T-helper 1 cell treated with Interleukin-12 subunit alpha and Interleukin-12 subunit beta and Interleukin-4 antibody, amounts not matched to agents 30 μg/mL and 1 μg/mL, for 36 hours (primary cell): Measurements from ENCODE around the gene HS6ST2.
A peak's percentile ranks its signal among the peaks of the same experiment; 100 is the strongest.
"Not testable (repeated sequence)": the region's sequence is repeated elsewhere in the genome, so short reads cannot be mapped to it uniquely, and the experiment has no call there.

Experiments used
- H3K27ac Mint-ChIP-seq: one replicate; pipeline ENCODE4 v1.8.0; 2021; ENCODE audit warnings: mild to moderate bottlenecking, mixed read lengths
- H3K27me3 Mint-ChIP-seq: one replicate; pipeline ENCODE4 v1.8.0; 2021; ENCODE audit warnings: low read depth, mixed read lengths
- H3K36me3 Mint-ChIP-seq: one replicate; pipeline ENCODE4 v1.8.0; 2021; ENCODE audit warnings: low read depth, mixed read lengths
- H3K4me1 Mint-ChIP-seq: one replicate; pipeline ENCODE4 v1.8.0; 2021; ENCODE audit warnings: low read depth, mixed read lengths
- H3K4me3 Mint-ChIP-seq: one replicate; pipeline ENCODE4 v1.8.0; 2021; ENCODE audit warnings: mild to moderate bottlenecking, moderate library complexity, mixed read lengths
- H3K9me3 Mint-ChIP-seq: one replicate; pipeline ENCODE4 v1.8.0; 2021; ENCODE audit warnings: mixed read lengths

HS6ST2 gene

DNA sequence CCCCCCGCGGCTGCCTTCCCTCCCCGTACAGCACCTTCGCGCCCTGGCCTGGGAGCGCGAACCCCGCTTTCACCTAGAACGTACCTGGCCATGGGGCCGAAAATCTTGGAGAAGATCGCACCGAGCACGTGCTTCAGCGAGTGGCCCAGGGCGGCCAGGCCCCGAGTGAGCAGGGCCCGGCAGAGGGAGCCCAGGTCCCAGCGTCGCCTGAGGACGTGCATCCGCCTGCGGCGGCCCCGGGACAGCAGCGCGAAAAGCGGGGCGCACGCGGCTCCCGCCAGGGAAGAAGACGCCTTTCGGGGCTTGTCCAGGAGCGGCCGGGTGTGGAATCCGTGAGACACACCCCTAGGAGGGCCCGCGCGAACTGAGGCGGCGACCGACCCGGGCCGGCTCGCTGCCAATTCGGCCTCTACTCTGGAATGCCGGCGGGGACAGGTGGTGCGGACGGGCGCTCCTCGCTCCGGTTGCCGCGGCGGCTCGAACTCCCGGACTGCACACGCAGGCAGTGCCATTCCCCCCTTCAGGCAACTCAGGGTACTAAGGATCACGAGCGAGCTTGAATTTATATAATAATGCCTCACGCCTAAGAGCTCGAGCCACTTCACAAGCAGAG is at the start of gene HS6ST2:
TSS of gene HS6ST2 (minus strand) at position 539 of the 613 bp plus-strand sequence.
- H3K27me3 Mint-ChIP-seq, result peaks cover 44% of the 10 kb centered on the region
- H3K27ac Mint-ChIP-seq, result no peak within 1 kb of the TSS
- H3K36me3 Mint-ChIP-seq, result no peaks in the 10 kb centered on the region
- H3K4me1 Mint-ChIP-seq, result peaks cover 11% of the 10 kb centered on the region
- H3K9me3 Mint-ChIP-seq, result no peaks in the 10 kb centered on the region
- peak within 1 kb of the TSS; percentile 74 for H3K4me3 Mint-ChIP-seq

DNA sequence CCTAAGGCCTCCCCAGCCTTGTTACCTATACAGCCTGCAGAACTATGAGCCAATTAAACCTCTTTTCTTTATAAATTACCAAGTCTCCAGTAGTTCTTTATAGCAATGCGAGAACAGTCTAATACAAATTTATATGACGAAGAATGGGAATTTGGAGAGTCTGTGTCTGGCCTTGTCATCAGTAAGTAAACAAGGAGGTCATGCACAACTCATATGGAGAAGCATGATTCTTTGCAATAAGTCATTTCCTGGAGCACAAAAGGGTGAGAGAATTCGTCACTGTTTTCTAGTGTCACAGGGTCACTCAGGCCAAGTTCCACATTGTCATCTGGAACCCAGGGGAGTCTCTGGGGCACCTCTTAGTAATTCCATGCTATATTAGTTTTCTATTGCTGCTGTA is 49.0 kb upstream of the HS6ST2 start:
- Mint-ChIP-seq H3K9me3 (no peaks in the 10 kb centered on the region), H3K27ac (no peak overlapping the region), H3K27me3 (no peaks in the 10 kb centered on the region), H3K4me3 (no peak overlapping the region), H3K36me3 (no peaks in the 10 kb centered on the region), H3K4me1 (no peaks in the 10 kb centered on the region)

DNA sequence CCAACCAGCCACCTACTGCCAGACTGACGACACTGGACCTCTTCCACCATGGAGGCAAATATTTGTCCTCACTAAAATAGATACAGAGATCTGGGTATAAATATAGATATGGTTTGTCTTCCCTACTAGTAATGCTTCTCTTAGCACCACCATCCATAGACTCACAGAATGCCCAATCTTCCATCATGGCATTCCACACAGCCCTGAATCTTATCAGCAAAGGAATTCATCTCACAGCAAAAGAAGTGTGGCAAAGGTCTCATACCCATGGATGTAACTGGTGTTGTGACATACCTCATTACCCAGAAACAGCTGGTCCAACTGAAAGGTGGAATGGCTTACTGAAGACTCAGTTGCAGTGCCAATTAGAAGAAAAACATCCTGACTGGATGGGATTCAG is 47.2 kb upstream of the HS6ST2 start:
- no peak overlapping the region for H3K4me3 Mint-ChIP-seq
- H3K27ac Mint-ChIP-seq, result no peak overlapping the region
- H3K27me3 Mint-ChIP-seq, result no peaks in the 10 kb centered on the region
- no peaks in the 10 kb centered on the region for H3K9me3 Mint-ChIP-seq
- H3K4me1 Mint-ChIP-seq, result no peaks in the 10 kb centered on the region
- no peaks in the 10 kb centered on the region for H3K36me3 Mint-ChIP-seq

DNA sequence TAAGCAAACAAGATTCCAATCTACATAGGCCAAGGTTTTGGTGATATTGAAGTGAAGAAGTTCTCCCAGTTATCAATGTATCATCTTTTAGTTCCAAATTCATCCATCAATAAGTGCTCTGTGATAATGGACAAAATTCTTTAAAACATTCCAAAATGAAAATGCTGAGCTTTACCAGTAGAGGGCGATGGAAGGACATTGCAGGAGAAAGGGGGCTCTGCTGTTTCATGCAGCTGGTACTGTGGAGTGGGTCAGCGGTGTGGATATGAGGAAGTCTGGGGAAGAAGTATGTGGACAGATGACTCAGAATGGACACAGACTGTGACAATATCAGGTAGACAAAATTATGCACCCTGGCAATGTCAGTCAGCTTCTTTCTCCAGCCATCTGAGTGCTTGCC is 46.6 kb upstream of the HS6ST2 start:
- H3K9me3 Mint-ChIP-seq, result no peaks in the 10 kb centered on the region

DNA sequence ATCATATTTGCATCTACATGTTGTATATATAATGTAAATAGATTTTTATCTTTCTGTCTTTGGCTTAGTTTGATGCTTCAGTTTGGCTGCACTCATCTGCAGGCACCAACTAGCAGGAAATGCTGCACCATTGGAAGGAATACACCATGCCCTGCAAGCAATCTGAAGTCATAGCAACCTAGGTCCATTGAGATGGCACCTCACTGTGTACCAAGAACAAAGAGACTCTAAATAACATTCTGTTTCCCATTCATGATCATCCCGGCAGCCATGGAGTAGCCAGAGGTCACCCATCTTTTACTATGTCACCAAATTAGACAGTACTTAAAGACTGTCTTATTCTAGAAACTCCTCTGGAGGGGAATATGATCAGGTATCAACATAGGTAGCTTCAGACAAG is 40.8 kb upstream of the HS6ST2 start:
- no peaks in the 10 kb centered on the region for H3K9me3 Mint-ChIP-seq
- no peaks in the 10 kb centered on the region for H3K4me1 Mint-ChIP-seq
- no peak overlapping the region for H3K27ac Mint-ChIP-seq
- no peak overlapping the region for H3K4me3 Mint-ChIP-seq
- H3K27me3 Mint-ChIP-seq, result no peaks in the 10 kb centered on the region
- no peaks in the 10 kb centered on the region for H3K36me3 Mint-ChIP-seq

More for the DNA sequence above, 46.6 kb upstream of the HS6ST2 start:
- no peak overlapping the region for H3K4me3 Mint-ChIP-seq
- H3K27me3 Mint-ChIP-seq, result no peaks in the 10 kb centered on the region
- H3K4me1 Mint-ChIP-seq, result no peaks in the 10 kb centered on the region
- H3K27ac Mint-ChIP-seq, result no peak overlapping the region
- H3K36me3 Mint-ChIP-seq, result no peaks in the 10 kb centered on the region

DNA sequence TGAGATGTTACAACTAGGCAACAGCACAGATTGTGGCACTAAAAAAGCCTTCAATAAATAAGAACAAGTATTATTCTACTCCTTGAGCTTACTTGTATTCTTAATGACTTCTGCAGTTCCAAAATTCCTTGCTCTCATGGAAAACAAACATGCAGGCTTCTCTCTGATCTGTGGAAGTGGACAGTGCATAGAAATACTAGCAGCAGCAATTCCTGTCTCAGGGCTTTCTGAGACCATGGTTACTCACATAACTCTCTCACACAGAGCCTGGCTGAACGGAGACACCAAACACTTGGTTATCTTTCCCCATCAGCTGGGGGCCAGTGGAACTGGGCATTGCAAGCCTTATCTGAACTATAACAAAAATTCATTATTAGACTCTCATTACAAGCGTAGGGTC is 32.4 kb upstream of the HS6ST2 start:
- Mint-ChIP-seq H3K9me3 (no peaks in the 10 kb centered on the region), H3K27me3 (no peaks in the 10 kb centered on the region), H3K4me1 (no peaks in the 10 kb centered on the region), H3K36me3 (no peaks in the 10 kb centered on the region), H3K4me3 (no peak overlapping the region), H3K27ac (no peak overlapping the region)

DNA sequence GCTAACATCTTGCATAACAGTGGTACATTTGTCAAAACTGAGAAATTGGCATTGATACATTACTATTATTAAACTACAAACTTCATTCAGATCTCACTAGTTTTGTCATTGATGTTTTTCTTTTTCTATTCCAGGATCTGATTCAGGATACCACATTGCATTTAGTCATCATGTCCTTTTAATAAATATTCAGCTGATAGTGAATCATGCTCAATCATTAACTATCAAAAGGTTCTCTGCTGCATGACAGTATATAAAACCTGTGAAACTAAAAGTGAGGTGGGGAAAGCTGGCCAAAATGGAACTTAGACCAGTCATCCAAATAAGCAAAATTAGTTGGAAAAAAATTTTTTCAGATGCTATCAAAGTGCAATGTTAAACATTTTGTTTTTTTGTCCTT is 28.1 kb upstream of the HS6ST2 start:
- H3K4me1 Mint-ChIP-seq, result no peaks in the 10 kb centered on the region

DNA sequence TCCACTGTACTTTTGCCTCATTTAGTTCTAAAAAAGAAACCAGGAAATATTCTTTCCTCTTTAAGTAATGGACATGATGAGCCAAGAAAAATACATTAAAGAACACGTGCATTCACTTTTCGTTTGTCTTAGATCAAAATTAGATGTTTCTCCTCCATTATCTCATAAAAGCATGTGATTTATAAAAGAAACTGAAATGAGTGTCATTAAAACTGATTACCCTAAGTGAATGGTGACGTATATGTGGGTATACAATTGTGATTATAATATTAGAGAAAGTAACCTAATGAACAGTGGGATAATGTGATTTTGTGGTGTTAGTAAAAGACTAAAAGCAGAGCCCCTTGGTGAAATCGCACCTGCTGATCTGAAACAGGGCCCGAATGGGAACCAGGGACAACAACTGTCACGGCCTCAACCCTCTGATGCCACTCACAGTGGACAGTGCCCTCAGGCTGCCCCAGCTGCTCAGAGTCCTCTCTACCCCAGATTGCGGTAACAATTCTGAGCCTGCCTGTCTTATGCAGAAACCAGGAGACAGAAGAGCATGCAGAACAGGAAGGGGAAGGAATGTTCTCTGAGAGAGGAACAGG is 25.7 kb upstream of the HS6ST2 start:
- no peaks in the 10 kb centered on the region for H3K9me3 Mint-ChIP-seq
- no peak overlapping the region for H3K27ac Mint-ChIP-seq
- no peaks in the 10 kb centered on the region for H3K36me3 Mint-ChIP-seq
- H3K4me3 Mint-ChIP-seq, result no peak overlapping the region
- no peaks in the 10 kb centered on the region for H3K4me1 Mint-ChIP-seq
- peaks cover 10% of the 10 kb centered on the region for H3K27me3 Mint-ChIP-seq

More for the DNA sequence above, 28.1 kb upstream of the HS6ST2 start:
- Mint-ChIP-seq H3K9me3 (no peaks in the 10 kb centered on the region), H3K27ac (no peak overlapping the region), H3K36me3 (no peaks in the 10 kb centered on the region), H3K4me3 (no peak overlapping the region), H3K27me3 (peaks cover 10% of the 10 kb centered on the region)

DNA sequence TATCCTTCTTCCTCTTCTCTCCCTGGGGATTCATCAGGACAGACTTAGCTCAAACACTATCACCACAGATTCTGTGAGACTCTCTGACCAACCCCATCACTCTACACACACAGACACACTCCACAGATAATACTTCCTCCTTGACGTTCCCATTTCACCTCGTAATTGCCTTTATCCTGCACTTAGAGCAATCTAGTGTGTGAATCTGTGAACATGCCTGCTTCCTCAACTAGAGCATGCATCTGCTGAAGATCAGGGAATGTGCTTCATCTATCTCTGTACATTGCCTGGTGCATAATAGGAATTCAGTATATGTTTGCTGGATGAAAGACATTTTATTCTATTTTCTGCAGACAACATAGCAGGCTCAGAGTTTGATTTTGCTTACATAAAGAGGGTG is 25.1 kb upstream of the HS6ST2 start:
- no peak overlapping the region for H3K4me3 Mint-ChIP-seq
- peaks cover 10% of the 10 kb centered on the region for H3K27me3 Mint-ChIP-seq
- no peaks in the 10 kb centered on the region for H3K36me3 Mint-ChIP-seq
- H3K9me3 Mint-ChIP-seq, result no peaks in the 10 kb centered on the region
- no peak overlapping the region for H3K27ac Mint-ChIP-seq
- H3K4me1 Mint-ChIP-seq, result no peaks in the 10 kb centered on the region

DNA sequence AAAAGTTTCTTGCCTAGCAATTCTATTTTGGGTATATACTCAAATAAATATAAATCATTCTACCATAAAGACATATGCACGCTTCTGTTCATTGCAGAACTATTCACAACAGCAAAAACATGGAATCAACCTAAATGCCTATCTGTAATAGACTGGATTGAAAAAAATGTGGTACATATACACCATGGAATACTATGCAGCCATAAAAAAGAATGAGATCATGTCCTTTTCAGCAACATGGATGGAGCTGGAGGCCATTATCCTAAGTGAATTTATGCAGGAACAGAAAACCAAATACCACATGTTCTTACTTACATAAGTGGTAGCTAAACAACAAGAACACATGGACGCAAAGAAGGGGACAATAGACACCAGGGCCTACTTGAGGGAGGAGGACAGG is 21.6 kb upstream of the HS6ST2 start:
- H3K4me1 Mint-ChIP-seq, H3K27ac Mint-ChIP-seq, H3K4me3 Mint-ChIP-seq, H3K36me3 Mint-ChIP-seq, H3K9me3 Mint-ChIP-seq, H3K27me3 Mint-ChIP-seq: not testable (repeated sequence)

DNA sequence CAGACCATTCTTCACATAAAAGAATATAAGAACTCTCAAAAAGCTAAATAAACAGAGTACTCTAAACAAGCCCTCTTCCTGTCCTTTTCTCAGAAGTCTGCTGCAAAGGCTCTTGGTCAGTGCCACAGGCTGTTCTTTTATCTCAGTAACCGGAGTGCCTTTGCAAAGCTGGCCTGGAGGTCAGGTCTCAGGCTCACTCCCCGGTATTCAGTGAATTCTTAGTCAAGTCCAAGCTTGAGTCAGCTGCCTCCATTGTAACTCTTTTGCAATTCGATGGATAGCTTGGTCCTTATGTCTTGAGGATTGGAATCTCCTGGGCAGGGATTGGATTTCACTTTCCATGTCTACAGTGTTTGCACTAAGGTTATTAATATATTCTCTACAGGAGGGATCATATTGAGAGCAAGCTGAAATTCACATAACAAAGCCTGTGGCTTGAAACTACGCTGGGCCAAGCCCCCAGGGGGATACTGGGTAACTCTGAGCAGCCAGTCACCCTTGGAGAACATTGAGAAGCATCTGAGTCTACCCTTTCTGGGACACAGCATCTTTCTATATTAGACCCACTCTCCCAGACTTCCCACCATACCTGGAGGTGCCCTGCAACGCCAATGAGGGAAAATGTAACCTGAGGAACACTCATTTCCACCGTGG is 10.0 kb upstream of the HS6ST2 start:
- Mint-ChIP-seq H3K27me3 (peaks cover 16% of the 10 kb centered on the region), H3K27ac (no peak overlapping the region), H3K4me3 (no peak overlapping the region), H3K9me3 (no peaks in the 10 kb centered on the region), H3K4me1 (no peaks in the 10 kb centered on the region), H3K36me3 (no peaks in the 10 kb centered on the region)

DNA sequence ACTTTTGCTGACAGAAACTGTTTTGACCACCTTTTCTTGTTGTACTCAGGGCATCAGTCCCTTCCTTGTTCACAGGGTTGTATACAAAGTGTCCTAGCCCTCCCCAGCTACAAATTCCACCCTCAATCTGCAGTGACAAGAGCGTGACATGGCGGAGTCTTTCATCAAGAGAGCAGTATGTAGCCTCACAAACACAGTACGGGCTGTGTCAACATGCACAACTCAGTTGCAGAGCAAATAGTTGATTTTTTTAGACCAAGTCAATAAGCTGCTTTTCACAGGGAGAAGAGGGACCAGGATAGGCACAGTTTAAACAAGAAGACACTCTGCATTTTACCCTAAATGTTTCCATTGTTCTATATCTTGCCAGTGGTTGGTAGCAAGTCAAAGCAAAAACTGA is 8.6 kb upstream of the HS6ST2 start:
- Mint-ChIP-seq H3K27me3 (peaks cover 16% of the 10 kb centered on the region), H3K27ac (no peak overlapping the region), H3K9me3 (no peaks in the 10 kb centered on the region), H3K4me1 (no peaks in the 10 kb centered on the region), H3K4me3 (no peak overlapping the region), H3K36me3 (no peaks in the 10 kb centered on the region)

DNA sequence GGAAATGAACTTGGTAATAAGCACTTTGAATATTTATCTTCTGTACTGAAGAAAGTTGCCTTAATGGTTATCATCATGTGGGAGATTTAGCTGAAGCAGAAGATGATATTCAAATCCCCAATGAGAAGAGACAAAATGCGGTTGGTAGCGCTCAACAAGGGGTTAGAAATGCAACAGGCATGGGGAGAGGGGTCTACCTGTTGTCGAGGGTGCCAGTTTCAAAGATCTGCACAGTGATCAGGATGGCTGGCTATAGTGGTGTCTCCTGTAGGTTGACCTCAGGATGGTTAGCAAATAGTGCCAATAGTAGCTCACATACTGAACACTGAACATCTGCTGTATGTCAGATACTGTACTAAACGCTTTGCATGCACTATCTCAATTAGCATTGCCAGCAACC is 7.0 kb upstream of the HS6ST2 start:
- Mint-ChIP-seq H3K36me3 (no peaks in the 10 kb centered on the region), H3K27me3 (peaks cover 16% of the 10 kb centered on the region), H3K27ac (no peak overlapping the region)

DNA sequence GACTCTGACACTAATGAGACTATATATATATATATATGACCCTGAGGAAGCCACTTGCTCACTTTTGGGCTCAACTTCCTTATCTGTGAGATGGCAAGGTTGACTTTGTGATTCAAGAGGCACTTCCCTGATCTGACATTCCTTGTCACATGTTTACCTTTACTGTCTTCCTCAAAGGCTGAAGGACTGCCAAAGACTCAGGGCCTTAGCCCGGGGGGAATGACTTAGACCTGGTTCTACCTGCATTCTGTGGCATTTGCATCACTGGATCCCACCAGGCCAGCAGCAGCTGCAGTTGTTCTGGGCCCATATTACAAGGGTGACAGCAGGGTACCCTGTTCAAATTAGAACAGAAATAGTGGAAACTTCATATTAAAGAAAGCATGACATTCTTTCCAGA is 3.1 kb upstream of the HS6ST2 start:
- H3K27ac Mint-ChIP-seq, result no peak overlapping the region
- H3K36me3 Mint-ChIP-seq, result no peaks in the 10 kb centered on the region
- no peak overlapping the region for H3K4me3 Mint-ChIP-seq
- H3K9me3 Mint-ChIP-seq, result no peaks in the 10 kb centered on the region
- H3K4me1 Mint-ChIP-seq, result peaks cover 4% of the 10 kb centered on the region
- peaks cover 28% of the 10 kb centered on the region for H3K27me3 Mint-ChIP-seq

More for the DNA sequence above, 7.0 kb upstream of the HS6ST2 start:
- Mint-ChIP-seq H3K9me3 (no peaks in the 10 kb centered on the region), H3K4me1 (no peaks in the 10 kb centered on the region), H3K4me3 (no peak overlapping the region)
